Measurements from ENCODE around the gene PCSK5.

The PCSK5 gene

GRCh38 chr9:76289042-76289441 is 398.6 kb downstream of the PCSK5 start:
- DNase-seq (ENCODE audit: low read depth) = no peak
- TF ChIP-seq, protein P1, sequence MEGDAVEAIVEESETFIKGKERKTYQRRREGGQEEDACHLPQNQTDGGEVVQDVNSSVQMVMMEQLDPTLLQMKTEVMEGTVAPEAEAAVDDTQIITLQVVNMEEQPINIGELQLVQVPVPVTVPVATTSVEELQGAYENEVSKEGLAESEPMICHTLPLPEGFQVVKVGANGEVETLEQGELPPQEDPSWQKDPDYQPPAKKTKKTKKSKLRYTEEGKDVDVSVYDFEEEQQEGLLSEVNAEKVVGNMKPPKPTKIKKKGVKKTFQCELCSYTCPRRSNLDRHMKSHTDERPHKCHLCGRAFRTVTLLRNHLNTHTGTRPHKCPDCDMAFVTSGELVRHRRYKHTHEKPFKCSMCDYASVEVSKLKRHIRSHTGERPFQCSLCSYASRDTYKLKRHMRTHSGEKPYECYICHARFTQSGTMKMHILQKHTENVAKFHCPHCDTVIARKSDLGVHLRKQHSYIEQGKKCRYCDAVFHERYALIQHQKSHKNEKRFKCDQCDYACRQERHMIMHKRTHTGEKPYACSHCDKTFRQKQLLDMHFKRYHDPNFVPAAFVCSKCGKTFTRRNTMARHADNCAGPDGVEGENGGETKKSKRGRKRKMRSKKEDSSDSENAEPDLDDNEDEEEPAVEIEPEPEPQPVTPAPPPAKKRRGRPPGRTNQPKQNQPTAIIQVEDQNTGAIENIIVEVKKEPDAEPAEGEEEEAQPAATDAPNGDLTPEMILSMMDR (IDR thresholded peaks at IDR 0.05; ENCODE audit: insufficient read depth, low read depth, low read length, missing control alignments) = no peak
- no peak overlapping the region for H3K4me3 ChIP-seq (ENCODE audit: low read depth, low read length)

DNA sequence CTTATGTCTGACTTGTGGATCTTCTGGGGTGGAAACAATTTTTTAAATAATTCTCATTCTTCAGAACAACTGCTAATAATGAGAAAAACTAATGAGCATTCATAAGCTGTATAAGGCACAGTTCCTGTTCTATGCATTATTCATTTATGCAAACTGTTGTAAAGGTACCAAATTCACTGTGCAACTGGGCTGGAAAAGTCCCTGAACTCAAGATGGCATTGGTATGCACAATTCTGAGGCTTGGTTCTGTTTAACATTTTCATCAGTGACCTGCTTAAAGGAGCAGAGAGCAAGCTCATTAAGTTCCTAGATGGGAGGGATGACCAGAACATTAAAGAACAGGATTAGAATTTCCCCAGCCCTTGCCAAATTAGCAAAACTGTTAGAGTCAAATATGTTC is 399.2 kb downstream of the PCSK5 start:
- TF ChIP-seq, protein P1 (IDR thresholded peaks at IDR 0.05; ENCODE audit: insufficient read depth, low read depth, low read length, missing control alignments) = no peak
- DNase-seq (ENCODE audit: low read depth) = no peak
- H3K4me3 ChIP-seq (ENCODE audit: low read depth, low read length) = no peak overlapping the region

DNA sequence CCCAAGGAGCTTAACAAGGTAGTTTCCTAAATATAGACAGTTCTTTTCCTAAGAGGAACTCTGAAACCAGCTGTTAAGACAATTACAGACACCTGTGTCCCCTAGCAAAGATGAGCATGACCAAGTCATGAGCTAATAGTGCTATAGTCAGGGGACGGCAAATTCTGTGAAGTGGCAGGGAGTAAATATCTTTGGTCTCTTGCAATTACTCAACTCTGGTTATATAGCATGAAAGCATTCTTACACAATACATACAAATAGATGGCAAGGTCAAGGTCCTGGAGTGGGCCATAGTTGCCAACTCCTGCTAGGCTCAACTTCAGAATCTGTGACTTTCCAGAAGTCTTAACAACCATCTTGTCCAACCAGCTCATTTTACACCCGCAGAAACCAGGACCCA is 400.1 kb downstream of the PCSK5 start:
- TF ChIP-seq, protein P1 (IDR thresholded peaks at IDR 0.05; ENCODE audit: insufficient read depth, low read depth, low read length, missing control alignments) = no peak
- DNase-seq (ENCODE audit: low read depth) = no peak
- no peak overlapping the region for H3K4me3 ChIP-seq (ENCODE audit: low read depth, low read length)

DNA sequence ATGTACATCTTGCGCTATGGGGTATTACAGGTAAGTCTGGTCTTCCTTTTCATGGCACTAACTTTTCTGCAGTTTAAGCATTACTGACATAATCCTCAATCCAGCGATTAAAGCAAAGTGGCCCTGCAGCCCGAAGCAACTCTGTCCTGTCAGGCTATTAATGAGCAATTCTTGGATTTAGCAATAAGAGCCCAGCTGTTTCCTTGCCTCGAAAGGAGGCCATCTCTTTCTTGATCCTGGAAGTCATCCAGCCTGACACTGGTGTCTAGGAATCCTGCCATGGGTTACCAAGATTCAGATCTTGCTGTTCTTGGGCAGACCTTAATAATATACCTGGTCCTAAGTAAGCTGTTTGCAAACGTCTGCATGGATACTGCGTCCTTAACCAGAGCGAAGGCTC is 401.8 kb downstream of the PCSK5 start:
- TF ChIP-seq, protein P1 (IDR thresholded peaks at IDR 0.05; ENCODE audit: insufficient read depth, low read depth, low read length, missing control alignments) = no peak
- H3K4me3 ChIP-seq (ENCODE audit: low read depth, low read length) = no peak overlapping the region

DNA sequence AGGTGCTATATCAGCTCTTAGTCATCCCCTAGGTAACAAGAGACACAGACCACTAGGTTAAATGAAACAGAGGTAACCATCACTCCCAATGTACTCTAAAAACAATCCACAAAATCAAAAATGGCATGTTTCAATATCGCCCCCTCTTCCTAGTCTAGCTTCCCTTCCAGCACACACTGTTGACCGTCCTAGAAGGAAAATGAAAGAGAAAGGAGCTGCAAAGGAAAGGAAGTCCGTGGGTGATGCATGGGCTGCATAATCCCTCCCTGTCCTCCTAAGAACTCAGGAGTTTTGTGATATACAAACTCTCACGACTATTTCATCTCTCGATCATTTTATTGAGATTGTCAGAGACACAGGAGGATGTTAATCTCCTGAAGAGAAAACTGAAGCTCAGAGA is 402.2 kb downstream of the PCSK5 start:
- DNase-seq (ENCODE audit: low read depth) = no peak
- TF ChIP-seq, protein P1 (IDR thresholded peaks at IDR 0.05; ENCODE audit: insufficient read depth, low read depth, low read length, missing control alignments) = no peak
- H3K4me3 ChIP-seq (ENCODE audit: low read depth, low read length) = no peak overlapping the region

More for the DNA sequence above, 401.8 kb downstream of the PCSK5 start:
- no peak for DNase-seq (ENCODE audit: low read depth)

DNA sequence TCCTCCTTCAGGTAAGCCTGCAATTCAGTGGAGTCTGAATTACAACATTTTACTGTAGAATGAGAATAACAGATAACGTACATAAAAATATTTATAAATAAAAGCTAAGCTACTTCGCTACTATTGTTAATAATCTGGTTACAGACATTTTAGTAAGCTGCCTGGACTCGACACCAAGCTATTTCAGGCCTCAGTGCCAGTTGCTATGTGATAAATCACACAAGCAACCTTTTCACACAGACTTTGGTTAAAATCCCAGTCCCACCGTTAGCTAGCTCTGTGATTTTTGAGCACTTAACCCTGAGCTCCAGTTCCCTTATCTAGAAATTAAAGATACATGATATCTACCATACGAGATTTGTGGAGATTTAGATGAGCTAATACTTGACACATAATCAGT is 403.8 kb downstream of the PCSK5 start:
- H3K4me3 ChIP-seq (ENCODE audit: low read depth, low read length) = no peak overlapping the region
- DNase-seq (ENCODE audit: low read depth) = no peak
- TF ChIP-seq, protein P1 (IDR thresholded peaks at IDR 0.05; ENCODE audit: insufficient read depth, low read depth, low read length, missing control alignments) = no peak

- H3K4me3 ChIP-seq (ENCODE audit: low read depth, low read length) = no peak overlapping the region
- no peak for DNase-seq (ENCODE audit: low read depth)
- TF ChIP-seq, protein P1 (IDR thresholded peaks at IDR 0.05; ENCODE audit: insufficient read depth, low read depth, low read length, missing control alignments) = no peak
Observed at GRCh38 chr9:76296561-76297310, 406.3 kb downstream of the PCSK5 start.

Measured in GM12865 (cell line).